RWPE1 (cell line): ENCODE data around the gene PSMG4.
A peak's percentile ranks its signal among the peaks of the same experiment; 100 is the strongest.

Experiments used
- CTCF ChIA-PET: fragments of 350-600 bp; sonication (Branson Sonifier 250); formaldehyde crosslinking; extraction: SDS; loops from one replicate; lab custom pipeline; 2021; lab: Yijun Ruan, JAX
- POLR2A ChIA-PET: fragments of 400-600 bp; formaldehyde crosslinking; extraction: SDS; loops from one replicate; lab custom pipeline; 2020; ENCODE audit warnings: antibody characterized with exemption; ENCODE audit not compliant: low non-redundant PET; lab: Yijun Ruan, JAX
- DNase-seq: peaks from one replicate; pipeline ENCODE4 v3.0.0; 2012; ENCODE audit warnings: low spot score
- H3K27ac ChIP-seq: fragments of 450-650 bp; 2 replicates; pipeline ENCODE4 v1.5.1; 2017
- TF ChIP-seq, protein P1 (sequence below): fragments of 450-650 bp; conservative IDR thresholded peaks from 2 replicates; pipeline ENCODE4 v1.5.1; 2017; ENCODE audit warnings: low read depth, mild to moderate bottlenecking

PSMG4 gene

DNA sequence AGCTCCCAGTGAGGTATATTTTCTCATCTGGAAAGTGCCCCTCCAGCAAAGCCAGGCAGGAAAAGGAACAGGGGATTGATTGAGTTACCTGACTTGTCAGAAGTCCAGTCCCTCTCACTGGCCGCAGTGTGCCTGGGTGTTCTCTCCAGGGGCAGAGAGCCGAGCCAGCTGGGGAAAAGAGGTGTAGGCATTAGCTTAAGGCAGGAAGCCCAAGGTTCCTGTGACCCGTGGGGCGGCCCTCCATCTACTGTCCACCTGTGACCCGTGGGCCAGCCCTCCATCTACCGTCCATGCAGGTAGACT is 2.7 kb downstream of the PSMG4 start:
- TF ChIP-seq, protein P1, sequence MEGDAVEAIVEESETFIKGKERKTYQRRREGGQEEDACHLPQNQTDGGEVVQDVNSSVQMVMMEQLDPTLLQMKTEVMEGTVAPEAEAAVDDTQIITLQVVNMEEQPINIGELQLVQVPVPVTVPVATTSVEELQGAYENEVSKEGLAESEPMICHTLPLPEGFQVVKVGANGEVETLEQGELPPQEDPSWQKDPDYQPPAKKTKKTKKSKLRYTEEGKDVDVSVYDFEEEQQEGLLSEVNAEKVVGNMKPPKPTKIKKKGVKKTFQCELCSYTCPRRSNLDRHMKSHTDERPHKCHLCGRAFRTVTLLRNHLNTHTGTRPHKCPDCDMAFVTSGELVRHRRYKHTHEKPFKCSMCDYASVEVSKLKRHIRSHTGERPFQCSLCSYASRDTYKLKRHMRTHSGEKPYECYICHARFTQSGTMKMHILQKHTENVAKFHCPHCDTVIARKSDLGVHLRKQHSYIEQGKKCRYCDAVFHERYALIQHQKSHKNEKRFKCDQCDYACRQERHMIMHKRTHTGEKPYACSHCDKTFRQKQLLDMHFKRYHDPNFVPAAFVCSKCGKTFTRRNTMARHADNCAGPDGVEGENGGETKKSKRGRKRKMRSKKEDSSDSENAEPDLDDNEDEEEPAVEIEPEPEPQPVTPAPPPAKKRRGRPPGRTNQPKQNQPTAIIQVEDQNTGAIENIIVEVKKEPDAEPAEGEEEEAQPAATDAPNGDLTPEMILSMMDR, result no peak
- DNase-seq, result no peak
- ChIA-PET CTCF (interaction anchor here (0.9 to 1.4 kb wide), 2 partner anchors 10 to 99 kb away, joined by 4 to 5 read pairs; no protein-coding TSS in a partner anchor), POLR2A (no interaction called here)
- peak overlapping the region; percentile 42 for H3K27ac ChIP-seq

- no peak for DNase-seq
- POLR2A ChIA-PET, result no interaction called here
- CTCF ChIA-PET, result interaction anchor here (0.9 to 1.4 kb wide), 2 partner anchors 10 to 100 kb away, joined by 4 to 5 read pairs; no protein-coding TSS in a partner anchor
- TF ChIP-seq, protein P1, result no peak
- H3K27ac ChIP-seq, result peak overlapping the region; percentile 42
Observed at GRCh38 chr6:3261921-3262320, 3.2 kb downstream of the PSMG4 start.

- H3K27ac ChIP-seq, result 0 out of 2 replicates have a peak overlapping the region, but pooled peaks have one; percentile 37
- CTCF ChIA-PET, result interaction anchor here (0.6 kb wide), 1 partner anchor 793 kb away, joined by 3 read pairs; no protein-coding TSS in a partner anchor
- no peak for DNase-seq
- TF ChIP-seq, protein P1, result no peak
- POLR2A ChIA-PET, result interaction anchor here (0.7 kb wide), 1 partner anchor 77 kb away, joined by 3 read pairs; no protein-coding TSS in a partner anchor
Observed at GRCh38 chr6:3263096-3263495, 4.3 kb downstream of the PSMG4 start.

DNA sequence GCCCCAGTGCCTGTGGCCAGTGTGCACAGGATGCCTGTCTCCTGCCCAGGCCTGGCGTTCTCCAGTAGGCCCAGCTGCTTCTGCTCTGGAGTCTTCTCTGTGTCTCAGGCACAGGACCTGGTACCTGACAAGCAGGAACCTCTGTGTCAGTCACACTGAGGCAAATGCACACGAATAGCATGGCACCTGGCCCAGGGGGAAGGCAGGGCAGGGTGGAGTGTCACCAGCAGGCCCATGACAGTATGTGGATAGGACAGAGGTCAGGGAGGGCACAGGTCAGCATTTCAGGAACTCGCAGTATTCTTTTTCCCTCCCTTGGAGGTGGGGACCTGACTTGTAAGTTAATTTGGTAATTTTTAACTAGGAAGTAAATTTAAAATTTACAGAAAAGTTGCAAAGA is 5.6 kb downstream of the PSMG4 start:
- TF ChIP-seq, protein P1, result no peak
- DNase-seq, result no peak
- H3K27ac ChIP-seq, result peak overlapping the region; percentile 37
- POLR2A ChIA-PET, result no interaction called here
- CTCF ChIA-PET, result interaction anchor here (0.6 kb wide), 1 partner anchor 37 kb away, joined by 4 read pairs; no protein-coding TSS in a partner anchor

GRCh38 chr6:3265671-3266070 is 6.9 kb downstream of the PSMG4 start:
- H3K27ac ChIP-seq, result peak overlapping the region; percentile 35
- CTCF ChIA-PET, result interaction anchor here (1.1 kb wide), 2 partner anchors 14 to 466 kb away, joined by 3 to 4 read pairs; no protein-coding TSS in a partner anchor

DNA sequence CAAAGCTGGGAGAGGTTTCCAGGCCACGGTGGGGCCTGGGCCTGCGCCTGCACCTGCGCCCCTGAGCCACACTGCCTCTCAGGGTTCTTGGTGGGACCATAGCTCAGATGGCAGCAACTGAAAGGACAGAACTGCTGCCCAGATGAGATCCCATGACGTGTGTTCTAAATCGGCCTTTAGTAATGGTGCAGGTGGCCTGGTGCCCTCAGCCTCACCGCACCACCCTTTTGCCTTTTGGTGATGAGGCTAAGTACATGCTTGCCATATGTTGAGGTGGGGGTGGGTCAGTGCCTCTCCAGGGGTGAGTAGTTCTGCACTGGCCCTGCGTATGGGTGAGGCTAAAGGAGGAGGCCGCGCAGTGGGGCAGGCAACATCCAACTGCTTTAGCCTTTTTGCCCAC is 7.4 kb downstream of the PSMG4 start:
- ChIA-PET CTCF (no interaction called here), POLR2A (interaction anchor here (0.9 kb wide), 1 partner anchor 14 kb away, joined by 5 read pairs; no protein-coding TSS in a partner anchor)
- TF ChIP-seq, protein P1, result no peak
- H3K27ac ChIP-seq, result peak overlapping the region; percentile 35
- DNase-seq, result no peak

More at GRCh38 chr6:3265671-3266070, 6.9 kb downstream of the PSMG4 start:
- DNase-seq, result no peak
- TF ChIP-seq, protein P1, result no peak
- POLR2A ChIA-PET, result interaction anchor here (0.9 kb wide), 1 partner anchor 14 kb away, joined by 5 read pairs; no protein-coding TSS in a partner anchor
